K562 (cell line): ENCODE results near the gene GJC2. TPM values are rescaled to one million over a fixed set of nuclear protein-coding genes. Genes with fewer than 3 reads are reported as not detected.

ENCODE experiments used
- AFF1 ChIP-seq, 2 experiments: fragments of 450-650 bp; IDR thresholded peaks; 2 replicates each; pipeline ENCODE4 v1.6.1; 2018; ENCODE audit warnings: mild to moderate bottlenecking in 2 of 2, low read depth in 1 of 2; ENCODE audit not compliant: partially characterized antibody in 2 of 2
- CEBPB ChIP-seq: fragments of 450-650 bp; IDR thresholded peaks from 2 replicates; pipeline ENCODE4 v1.6.1; 2016; ENCODE audit warnings: missing genetic modification characterization, missing compliant biosample characterization
- IRF1 ChIP-seq: sonication (generic); formaldehyde crosslinking; IDR thresholded peaks from 2 replicates; pipeline ENCODE4 v1.8.0; 2022; ENCODE audit warnings: missing genetic modification reagents, mild to moderate bottlenecking, borderline replicate concordance
- MTA2 ChIP-seq: fragments of 450-650 bp; IDR thresholded peaks from 2 replicates; pipeline ENCODE4 v1.6.1; 2016; ENCODE audit warnings: low read depth
- NFRKB ChIP-seq: fragments of 450-650 bp; IDR thresholded peaks from 2 replicates; pipeline ENCODE4 v1.6.1; 2016; ENCODE audit warnings: low read depth
- TRIM28 ChIP-seq: fragments of 450-650 bp; IDR thresholded peaks from 2 replicates; pipeline ENCODE4 v1.6.1; 2017
- XRCC4 ChIP-seq: IDR thresholded peaks from one replicate; pipeline ENCODE4 v1.6.1; 2011; ENCODE audit not compliant: insufficient read depth, insufficient read length; ENCODE audit errors: extremely low read depth
- ZC3H8 ChIP-seq: fragments of 450-650 bp; IDR thresholded peaks from 2 replicates; pipeline ENCODE4 v1.6.1; 2017
- ZNF165 ChIP-seq: fragments of 250-450 bp; sonication (Bioruptor Pico); IDR thresholded peaks from 2 replicates; pipeline ENCODE4 v1.4.0; 2020; ENCODE audit warnings: borderline replicate concordance
- ZNF583 ChIP-seq: fragments of 250-450 bp; sonication (Bioruptor Pico); IDR thresholded peaks from 2 replicates; pipeline ENCODE4 v1.4.0; 2020
- ZNF592 ChIP-seq: fragments of 450-650 bp; IDR thresholded peaks from 2 replicates; pipeline ENCODE4 v1.6.1; 2017; ENCODE audit warnings: antibody characterized with exemption, mild to moderate bottlenecking
- ZNF76 ChIP-seq: fragments of 250-450 bp; sonication (Bioruptor Pico); IDR thresholded peaks from 2 replicates; pipeline ENCODE4 v1.4.0; 2020; ENCODE audit warnings: mild to moderate bottlenecking, moderate library complexity, borderline replicate concordance
- polyA plus RNA-seq, 8 experiments: library from polyadenylated mRNA; depleted of rRNA in 4 of 8; stranded (reverse) in 5 of 8; unstranded in 3 of 8; fragments of >200 nt; fragmentation: Nextera tagmentation in 2 of 8; fragmentation: Illumina TruSeq in 1 of 8; extraction: Ambion mirVana in 2 of 8; extraction: Trizol in 1 of 8; gene quantifications; 2 replicates each; pipeline versions ENCODE4 v1.2.1 to v1.2.3, GENCODE V29; 2011 to 2014; ENCODE audit warnings: inconsistent platforms in 1 of 8, missing spikeins in 1 of 8
- total RNA-seq, 7 experiments: library from RNA; depleted of rRNA in 6 of 7; stranded (reverse); fragments of >200 nt in 6 of 7; fragmentation: Illumina TruSeq in 2 of 7; extraction: Trizol in 2 of 7; gene quantifications; 2 replicates each; pipeline versions ENCODE4 v1.2.1 to v1.2.3, GENCODE V29; 2011 to 2021; ENCODE audit warnings: low replicate concordance in 1 of 7

GJC2 gene
- total and polyA plus RNA-seq, 9 of the 15 experiments (the other 6 are each of a cell fraction or from before 2014, with no cell fraction given) = 0.03 to 0.62 (median 0.11) TPM; not detected in 2

GRCh38 chr1:228109073-228109961 is 40.4 kb upstream of the GJC2 start, which contains the start of gene MRPL55 (continued):
- TF ChIP-seq AFF1 (IDR thresholded peaks at IDR 0.05; ENCODE audit: low read depth in 1 of 2, partially characterized antibody in 2 of 2) (no peak), CEBPB (tag) (peak; percentile 87), IRF1 (CRISPR knock-in tag) (no peak), XRCC4 (no peak), MTA2 (peak; percentile 20; the same call in 1 of the 2 replicates), ZC3H8 (no peak; the same call in 1 of the 2 replicates), ZNF165 (CRISPR knock-in tag) (0 out of 2 replicates have a peak, but pooled peaks have one; percentile 70), TRIM28 (no peak), ZNF583 (CRISPR knock-in tag) (no peak), ZNF76 (no peak; the same call in 1 of the 2 replicates), ZNF592 (no peak), NFRKB (no peak; the same call in 1 of the 2 replicates)
